GM23338 (cell line): ENCODE measurements around the gene TGFBI.

Source experiments
- EZH2 ChIP-seq: fragments of 200-600 bp; sonication (generic); IDR thresholded peaks from one replicate; pipeline ENCODE4 v1.8.0; 2017; ENCODE audit warnings: antibody characterized with exemption, mild to moderate bottlenecking, low read depth; ENCODE audit not compliant: unreplicated experiment
- POLR2AphosphoS5 ChIP-seq: IDR thresholded peaks from 2 replicates; pipeline ENCODE4 v1.6.1; 2016; ENCODE audit warnings: antibody characterized with exemption, low read depth

DNA sequence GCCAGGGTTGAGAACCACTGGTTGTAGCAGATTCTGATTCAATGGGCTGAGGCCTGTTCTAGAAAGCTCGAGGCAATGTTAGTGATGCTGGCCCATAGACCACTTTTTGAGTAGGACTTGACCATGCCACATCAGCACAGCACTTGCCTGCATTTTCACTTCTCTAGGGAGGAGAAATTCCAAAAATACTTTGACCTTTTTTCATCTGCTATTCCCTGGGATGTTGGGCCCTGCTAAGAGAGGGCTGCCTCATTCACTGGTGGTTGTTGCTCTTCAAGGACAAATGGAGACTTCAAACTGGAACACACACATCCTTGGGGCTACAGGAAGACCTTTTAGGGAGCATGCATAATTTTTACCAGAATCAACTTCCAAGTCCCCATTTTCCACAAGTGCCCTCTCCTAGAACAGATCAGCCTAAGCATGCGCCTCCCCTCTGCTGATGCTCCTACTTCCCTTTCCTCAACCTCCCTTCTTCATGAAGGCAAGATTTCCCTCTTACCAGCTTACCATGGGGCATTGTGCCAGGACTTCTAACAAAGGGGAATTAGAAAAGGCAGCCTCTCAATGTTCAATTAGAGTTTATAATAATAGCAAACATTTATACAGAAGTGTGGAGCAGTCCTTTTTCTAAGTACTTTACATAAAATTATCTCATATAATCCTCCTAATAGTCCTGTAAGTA is 12.7 kb upstream of the TGFBI start:
- TF ChIP-seq POLR2AphosphoS5 (no peak), EZH2 (no peak)
